Epithelial cell of prostate (primary cell): ENCODE measurements around the gene FAM13A.
"Not testable (repeated sequence)": the region's sequence is repeated elsewhere in the genome, so short reads cannot be mapped to it uniquely, and the experiment has no call there.

Experiments used
- DNase-seq: peaks from one replicate; pipeline ENCODE4 v3.0.0-alpha.2; 2011; ENCODE audit warnings: low read depth, low spot score
- H3K27ac ChIP-seq: fragments of 450-650 bp; 2 replicates; pipeline ENCODE4 v1.5.1; 2017; ENCODE audit warnings: mild to moderate bottlenecking

FAM13A gene

GRCh38 chr4:89056953-89057398 lies at the start of gene FAM13A:
TSS of gene FAM13A (minus strand) at chr4:89057185. CDS start at chr4:89056964, 221 bp downstream.
- peak within 1 kb of the TSS; percentile 32 for H3K27ac ChIP-seq
- peak; percentile 89 for DNase-seq

- no peak for DNase-seq
- no peak overlapping the region for H3K27ac ChIP-seq
Measured at GRCh38 chr4:89105726-89106125, 48.7 kb upstream of the FAM13A start.

- no peak for DNase-seq
- H3K27ac ChIP-seq = no peak overlapping the region
Measured at GRCh38 chr4:89101256-89102161, 44.5 kb upstream of the FAM13A start.

GRCh38 chr4:89100853-89101252 lies 43.9 kb upstream of the FAM13A start:
- no peak overlapping the region for H3K27ac ChIP-seq
- DNase-seq = no peak

GRCh38 chr4:89099471-89099870 lies 42.5 kb upstream of the FAM13A start:
- H3K27ac ChIP-seq = no peak overlapping the region
- no peak for DNase-seq

GRCh38 chr4:89099034-89099433 lies 42.0 kb upstream of the FAM13A start:
- H3K27ac ChIP-seq = no peak overlapping the region
- DNase-seq = no peak

GRCh38 chr4:89078300-89078699 lies 21.3 kb upstream of the FAM13A start:
- no peak for DNase-seq
- H3K27ac ChIP-seq = no peak overlapping the region

- no peak for DNase-seq
- no peak overlapping the region for H3K27ac ChIP-seq
Measured at GRCh38 chr4:89077761-89078160, 20.8 kb upstream of the FAM13A start.

- no peak overlapping the region for H3K27ac ChIP-seq
- no peak for DNase-seq
Measured at GRCh38 chr4:89072921-89073320, 15.9 kb upstream of the FAM13A start.

- DNase-seq = no peak
- H3K27ac ChIP-seq = no peak overlapping the region
Measured at GRCh38 chr4:89071311-89071710, 14.3 kb upstream of the FAM13A start.

- DNase-seq = no peak
- no peak overlapping the region for H3K27ac ChIP-seq
Measured at GRCh38 chr4:89070041-89070440, 13.1 kb upstream of the FAM13A start.

- no peak for DNase-seq
- no peak overlapping the region for H3K27ac ChIP-seq
Measured at GRCh38 chr4:89069481-89069880, 12.5 kb upstream of the FAM13A start.

GRCh38 chr4:89067417-89067816 lies 10.4 kb upstream of the FAM13A start:
- no peak overlapping the region for H3K27ac ChIP-seq
- no peak for DNase-seq

- DNase-seq = no peak
- H3K27ac ChIP-seq = no peak overlapping the region
Measured at GRCh38 chr4:89064848-89065247, 7.9 kb upstream of the FAM13A start.

- not testable (repeated sequence) for DNase-seq, H3K27ac ChIP-seq
Measured at GRCh38 chr4:89057844-89058243, 859 bp upstream of the FAM13A start.

GRCh38 chr4:89056292-89056952 lies 563 bp downstream of the FAM13A start:
- peak overlapping the region; percentile 32 for H3K27ac ChIP-seq
- no peak for DNase-seq

GRCh38 chr4:89055157-89056080 lies 1.6 kb downstream of the FAM13A start:
- DNase-seq = no peak
- H3K27ac ChIP-seq = no peak overlapping the region

- no peak overlapping the region for H3K27ac ChIP-seq
Measured at GRCh38 chr4:89054627-89055026, 2.4 kb downstream of the FAM13A start.

GRCh38 chr4:89049853-89050252 lies 7.1 kb downstream of the FAM13A start:
- no peak overlapping the region for H3K27ac ChIP-seq
- no peak for DNase-seq

More at GRCh38 chr4:89054627-89055026, 2.4 kb downstream of the FAM13A start:
- no peak for DNase-seq

- no peak overlapping the region for H3K27ac ChIP-seq
- DNase-seq = no peak
Measured at GRCh38 chr4:89048906-89049601, 7.9 kb downstream of the FAM13A start.
